ENCODE results near the gene VPS33A.
A peak's percentile ranks its signal among the peaks of the same experiment; 100 is the strongest.

The VPS33A gene

GRCh38 chr12:122204167-122205052 is 61.9 kb downstream of the VPS33A start:
- peak overlapping the region; percentile 58 for H3K4me3 ChIP-seq (ENCODE audit: low read depth, low read length)
- TF ChIP-seq CTCF (IDR thresholded peaks at IDR 0.05; ENCODE audit: low read depth, low read length) = no peak

- no peak for TF ChIP-seq CTCF (IDR thresholded peaks at IDR 0.05; ENCODE audit: low read depth, low read length)
- peak within 1 kb of the TSS; percentile 58 for H3K4me3 ChIP-seq (ENCODE audit: low read depth, low read length)
Observed at GRCh38 chr12:122203301-122204166, 62.8 kb downstream of the VPS33A start, which contains the start of gene B3GNT4. B3GNT4 (plus strand) TSS chr12:122203709; CDS start chr12:122204619, 910 bp downstream.

DNA sequence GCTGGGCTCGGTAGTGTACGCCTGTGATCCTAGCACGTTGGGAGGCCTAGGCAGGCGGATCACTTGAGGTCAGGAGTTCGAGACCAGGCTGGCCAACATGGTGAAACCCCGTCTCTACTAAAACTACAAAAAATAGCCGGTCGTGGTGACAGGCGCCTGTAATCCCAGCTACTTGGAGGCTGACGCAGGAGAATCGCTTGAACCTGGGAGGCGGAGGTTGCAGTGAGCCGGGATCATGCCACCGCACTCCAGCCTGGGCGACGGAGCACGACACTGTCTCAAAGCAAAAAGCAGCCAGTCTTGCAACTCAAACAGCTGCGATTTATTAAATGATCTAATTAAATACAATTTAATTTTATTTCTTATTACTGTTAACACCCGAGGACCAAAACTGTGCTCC is 63.5 kb downstream of the VPS33A start:
- peak overlapping the region; percentile 58 for H3K4me3 ChIP-seq (ENCODE audit: low read depth, low read length)

DNA sequence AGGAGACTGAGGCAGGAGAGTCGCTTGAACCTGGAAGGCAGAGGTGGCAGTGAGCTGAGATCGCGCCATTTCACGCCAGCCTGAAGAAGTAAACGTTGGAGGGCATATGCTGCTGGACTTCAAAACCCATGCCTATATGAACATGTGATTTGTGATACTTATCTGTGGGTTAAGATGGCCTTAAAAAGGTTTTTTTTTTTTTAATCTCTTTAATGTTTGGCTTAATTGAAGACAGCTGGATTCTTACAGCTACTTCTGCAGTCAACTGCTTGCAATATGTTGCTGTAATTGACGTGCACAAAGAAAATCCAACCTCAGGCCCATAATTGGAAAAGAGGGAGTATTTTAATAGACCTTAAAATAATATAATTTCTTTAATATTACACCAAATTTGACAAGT is 64.3 kb downstream of the VPS33A start:
- H3K4me3 ChIP-seq (ENCODE audit: low read depth, low read length) = no peak overlapping the region
- TF ChIP-seq CTCF (IDR thresholded peaks at IDR 0.05; ENCODE audit: low read depth, low read length) = no peak

DNA sequence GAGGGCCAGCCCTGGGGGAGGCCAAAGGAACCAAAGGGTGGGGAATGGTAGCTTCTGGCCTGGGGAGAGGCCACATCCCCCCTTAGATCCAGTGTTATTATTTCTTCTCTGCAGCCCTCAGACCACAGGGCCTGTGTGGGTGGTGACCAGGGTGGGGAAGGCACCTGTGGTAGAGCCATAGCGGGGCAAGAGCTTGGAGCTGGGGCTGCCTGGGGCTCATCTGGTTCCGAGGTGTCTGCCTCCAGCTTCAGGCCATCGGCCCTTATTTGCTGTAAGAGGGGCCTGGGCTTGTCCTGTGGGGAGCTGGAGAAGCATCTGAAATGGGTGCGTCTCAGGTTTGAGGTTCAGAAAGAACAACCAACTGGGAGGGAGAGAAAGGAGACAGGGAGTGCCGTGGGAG is 64.9 kb downstream of the VPS33A start:
- no peak for TF ChIP-seq CTCF (IDR thresholded peaks at IDR 0.05; ENCODE audit: low read depth, low read length)
- no peak overlapping the region for H3K4me3 ChIP-seq (ENCODE audit: low read depth, low read length)

- no peak overlapping the region for H3K4me3 ChIP-seq (ENCODE audit: low read depth, low read length)
- no peak for TF ChIP-seq CTCF (IDR thresholded peaks at IDR 0.05; ENCODE audit: low read depth, low read length)
Observed at GRCh38 chr12:122200541-122201175, 65.6 kb downstream of the VPS33A start.

DNA sequence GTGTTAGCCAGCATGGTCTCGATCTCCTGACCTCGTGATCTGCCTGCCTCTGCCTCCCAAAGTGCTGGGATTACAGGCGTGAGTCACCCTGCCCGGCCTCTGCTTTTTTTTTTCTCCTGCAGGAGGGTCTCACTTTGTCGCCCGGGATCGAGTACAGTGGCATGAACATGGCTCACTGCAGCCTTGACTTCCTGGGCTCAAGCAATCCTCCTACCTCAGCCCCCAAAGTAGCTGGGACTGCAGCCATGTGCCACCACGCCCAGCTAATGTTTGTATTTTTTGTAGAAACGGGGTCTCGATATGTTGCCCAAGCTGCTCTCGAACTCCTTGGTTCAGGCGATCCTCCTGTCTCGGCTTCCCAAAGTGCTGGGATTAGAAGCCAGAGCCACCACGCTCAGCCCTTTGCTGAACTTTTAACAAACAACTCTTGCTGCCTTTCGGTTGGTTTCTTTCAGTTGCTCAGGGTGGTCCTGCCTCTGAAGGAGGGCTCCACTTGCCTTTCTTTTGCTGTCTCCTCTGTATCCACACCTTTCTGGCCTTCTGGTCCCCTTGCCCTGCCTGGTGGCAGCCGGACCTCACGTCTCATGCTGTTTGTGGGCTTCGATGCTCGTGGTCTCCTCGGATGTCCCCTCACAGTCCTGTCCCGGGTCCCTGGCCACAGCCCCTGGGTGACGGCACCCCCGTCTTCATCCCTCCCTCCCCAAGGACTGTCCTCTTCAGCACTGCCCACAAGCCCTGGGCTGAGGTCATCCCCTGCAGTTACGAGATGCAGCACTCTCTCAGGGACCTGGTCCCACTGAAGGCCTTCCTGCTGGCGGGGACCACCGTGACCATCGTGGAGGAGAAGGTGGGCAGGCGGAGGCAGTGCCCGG is 66.6 kb downstream of the VPS33A start:
- no peak for TF ChIP-seq CTCF (IDR thresholded peaks at IDR 0.05; ENCODE audit: low read depth, low read length)
- no peak overlapping the region for H3K4me3 ChIP-seq (ENCODE audit: low read depth, low read length)

Measured in WI38 (cell line).